GM13976 (cell line): ENCODE data around the gene EPB41L4A.
"Not testable (repeated sequence)": the region's sequence is repeated elsewhere in the genome, so short reads cannot be mapped to it uniquely, and the experiment has no call there.

Experiments
- DNase-seq: peaks from one replicate; pipeline ENCODE4 v3.0.0; 2012; ENCODE audit warnings: low spot score
- in situ Hi-C: fragments of 300-500 bp; cut with MboI; formaldehyde crosslinking; loops from one replicate; pipeline ENCODE4 v1.12.0; 2022; ENCODE audit warnings: low sequenced_read_pairs, mixed read lengths, inconsistent platforms; ENCODE audit not compliant: unreplicated experiment
- TF ChIP-seq, protein P1 (sequence below): IDR thresholded peaks from 2 replicates; pipeline ENCODE4 v1.5.1; 2012; ENCODE audit warnings: borderline replicate concordance, mild to moderate bottlenecking; ENCODE audit not compliant: insufficient read depth; ENCODE audit errors: extremely low read depth, missing control alignments, control extremely low read depth

Gene EPB41L4A

DNA sequence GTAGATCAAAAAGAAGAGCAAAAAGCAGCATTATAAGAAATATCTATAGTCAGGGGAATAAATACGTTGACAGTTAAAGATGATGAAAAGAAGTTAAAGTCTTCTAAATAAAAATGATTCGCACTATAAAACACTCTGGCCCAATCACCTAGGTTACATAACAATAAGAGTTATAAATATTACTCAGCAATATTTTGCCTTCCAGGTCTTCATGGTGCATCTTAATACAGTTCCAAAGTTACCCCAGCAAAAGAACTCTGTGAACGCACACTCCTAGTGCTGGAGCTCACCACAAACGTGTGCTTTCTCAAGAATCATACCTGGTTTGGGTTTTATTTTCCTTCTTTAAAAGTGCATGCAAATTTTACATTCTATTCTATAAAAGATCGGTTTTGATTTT, 44.7 kb downstream of the EPB41L4A start:
- TF ChIP-seq, protein P1, sequence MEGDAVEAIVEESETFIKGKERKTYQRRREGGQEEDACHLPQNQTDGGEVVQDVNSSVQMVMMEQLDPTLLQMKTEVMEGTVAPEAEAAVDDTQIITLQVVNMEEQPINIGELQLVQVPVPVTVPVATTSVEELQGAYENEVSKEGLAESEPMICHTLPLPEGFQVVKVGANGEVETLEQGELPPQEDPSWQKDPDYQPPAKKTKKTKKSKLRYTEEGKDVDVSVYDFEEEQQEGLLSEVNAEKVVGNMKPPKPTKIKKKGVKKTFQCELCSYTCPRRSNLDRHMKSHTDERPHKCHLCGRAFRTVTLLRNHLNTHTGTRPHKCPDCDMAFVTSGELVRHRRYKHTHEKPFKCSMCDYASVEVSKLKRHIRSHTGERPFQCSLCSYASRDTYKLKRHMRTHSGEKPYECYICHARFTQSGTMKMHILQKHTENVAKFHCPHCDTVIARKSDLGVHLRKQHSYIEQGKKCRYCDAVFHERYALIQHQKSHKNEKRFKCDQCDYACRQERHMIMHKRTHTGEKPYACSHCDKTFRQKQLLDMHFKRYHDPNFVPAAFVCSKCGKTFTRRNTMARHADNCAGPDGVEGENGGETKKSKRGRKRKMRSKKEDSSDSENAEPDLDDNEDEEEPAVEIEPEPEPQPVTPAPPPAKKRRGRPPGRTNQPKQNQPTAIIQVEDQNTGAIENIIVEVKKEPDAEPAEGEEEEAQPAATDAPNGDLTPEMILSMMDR: no peak
- in situ Hi-C loops: no loop called here
- DNase-seq: no peak

DNA sequence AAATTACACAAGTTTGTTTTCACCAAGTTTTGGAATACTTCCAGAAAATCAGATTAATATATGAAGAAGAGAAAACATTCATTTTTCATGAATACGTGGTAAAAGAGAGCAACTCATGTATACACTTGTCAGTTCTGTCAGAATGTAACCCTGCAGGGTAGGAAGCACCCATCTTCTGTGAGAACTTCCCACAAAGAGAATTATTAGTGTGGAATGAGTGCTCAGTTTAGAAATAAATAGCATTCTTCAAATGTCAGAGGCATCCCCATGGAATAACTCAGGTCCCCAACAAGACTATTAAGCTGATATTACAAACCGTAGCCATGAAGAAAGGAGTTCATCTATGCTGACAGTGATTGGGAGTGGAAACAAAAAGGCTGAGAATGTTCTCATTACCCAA, 45.2 kb downstream of the EPB41L4A start:
- DNase-seq: no peak
- TF ChIP-seq, protein P1: no peak
- in situ Hi-C loops: no loop called here

- no peak for DNase-seq
- in situ Hi-C loops: no loop called here
- TF ChIP-seq, protein P1: no peak
These were observed 46.5 kb downstream of the EPB41L4A start for GRCh38 chr5:112372543-112372942.

DNA sequence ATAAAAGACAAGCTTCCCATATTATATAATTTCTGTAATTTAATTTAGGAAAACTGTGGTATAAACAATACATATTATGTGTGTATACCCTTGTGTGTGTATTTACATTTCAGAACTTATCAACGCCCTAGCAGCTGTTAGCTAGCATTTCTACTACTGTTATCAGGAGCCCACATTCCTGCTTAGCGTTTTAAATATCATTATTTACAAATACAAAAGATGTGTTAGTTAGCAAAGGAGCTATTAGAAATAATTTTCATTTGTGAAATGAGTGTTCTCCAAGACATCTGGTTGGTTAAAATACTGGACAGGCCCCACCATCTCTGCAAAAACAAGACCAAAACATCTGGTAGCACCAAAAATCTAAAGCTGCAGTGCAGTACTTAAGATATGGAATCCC, 48.0 kb downstream of the EPB41L4A start:
- DNase-seq: no peak
- in situ Hi-C loops: no loop called here
- TF ChIP-seq, protein P1: no peak

- TF ChIP-seq, protein P1: no peak
- DNase-seq: no peak
- in situ Hi-C loops: no loop called here
These were observed 51.7 kb downstream of the EPB41L4A start for GRCh38 chr5:112367400-112367799.

DNA sequence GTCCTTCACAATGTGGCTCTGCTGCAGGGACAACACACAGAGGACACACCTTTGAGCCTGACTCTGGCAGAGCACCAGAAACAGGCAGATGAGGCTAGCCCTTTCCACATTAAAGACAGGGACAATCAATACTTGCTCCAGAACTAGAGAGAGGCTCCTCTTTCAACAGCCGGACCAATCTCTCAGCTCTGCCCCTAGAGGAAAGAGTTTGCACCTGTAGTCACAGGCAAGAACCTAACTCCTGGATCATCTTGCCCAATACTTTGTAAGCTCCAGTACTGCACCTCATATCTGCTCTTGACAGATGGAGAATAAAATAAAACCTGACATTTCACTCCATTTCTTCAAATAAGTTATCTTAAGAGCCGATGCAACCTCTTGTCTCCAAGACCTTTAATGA, 52.1 kb downstream of the EPB41L4A start:
- DNase-seq: no peak
- in situ Hi-C loops: no loop called here
- TF ChIP-seq, protein P1: no peak

- DNase-seq, in situ Hi-C loops: not testable (repeated sequence)
These were observed 58.3 kb downstream of the EPB41L4A start for GRCh38 chr5:112360740-112361139.
